Measurements from ENCODE around the gene VDAC1.

GRCh38 chr5:133968204-133968980 is 36.4 kb downstream of the VDAC1 start, which contains the start of gene C5orf15:
- TF ChIP-seq CTCF (IDR thresholded peaks at IDR 0.05; ENCODE audit: borderline replicate concordance, extremely low read depth, low read length, poor library complexity, severe bottlenecking) (no peak), EZH2 (IDR thresholded peaks at IDR 0.05; ENCODE audit: borderline replicate concordance, low read depth, low read length, severe bottlenecking) (no peak)
